Activated CD4-positive, alpha-beta T cell treated with anti-CD3 and anti-CD28 coated beads for 4 hours (primary cell): ENCODE data around the gene BANF2.
"Not testable (repeated sequence)": the region's sequence is repeated elsewhere in the genome, so short reads cannot be mapped to it uniquely, and the experiment has no call there.

Source experiments
- DNase-seq, 2 donors: peaks; one replicate each; pipeline ENCODE4 v3.0.0-alpha.2; 2020

BANF2 gene

GRCh38 chr20:17767624-17768023 lies 67.9 kb downstream of the BANF2 start:
- no peak for DNase-seq

- no peak for DNase-seq
These were observed 68.5 kb downstream of the BANF2 start for GRCh38 chr20:17768271-17768670.

- not testable (repeated sequence) for DNase-seq
These were observed 70.0 kb downstream of the BANF2 start for GRCh38 chr20:17769716-17770115.

- no peak for DNase-seq
These were observed 71.6 kb downstream of the BANF2 start for GRCh38 chr20:17771206-17772004.

- DNase-seq, result no peak
These were observed 72.2 kb downstream of the BANF2 start for GRCh38 chr20:17772005-17772343.

- no peak for DNase-seq
These were observed 73.9 kb downstream of the BANF2 start for GRCh38 chr20:17773619-17774018.

GRCh38 chr20:17775600-17775999 lies 75.8 kb downstream of the BANF2 start:
- no peak for DNase-seq

GRCh38 chr20:17776551-17776950 lies 76.8 kb downstream of the BANF2 start:
- DNase-seq, result no peak

- not testable (repeated sequence) for DNase-seq
These were observed 79.2 kb downstream of the BANF2 start for GRCh38 chr20:17779011-17779410.

- DNase-seq, result no peak
These were observed 83.0 kb downstream of the BANF2 start for GRCh38 chr20:17782768-17783167.

GRCh38 chr20:17783671-17784070 lies 83.9 kb downstream of the BANF2 start:
- no peak for DNase-seq

GRCh38 chr20:17785007-17785406 lies 85.2 kb downstream of the BANF2 start:
- no peak for DNase-seq
